B cell (primary cell): ENCODE data around the gene CPEB2. TPM values are rescaled to one million over a fixed set of nuclear protein-coding genes. Genes with fewer than 3 reads are reported as not detected.
A peak's percentile ranks its signal among the peaks of the same experiment; 100 is the strongest.

Experiments
- ATAC-seq: fragments of 200-7000 bp; cut with Tn5 transposase; one replicate; pipeline ENCODE4 v1.10.0; 2021; ENCODE audit warnings: low read depth, mild to moderate bottlenecking, moderate number of reproducible peaks, moderate library complexity
- CTCF ChIA-PET: fragments of 350-600 bp; sonication (Branson Sonifier 250); formaldehyde crosslinking; loops from one replicate; lab custom pipeline; 2021; ENCODE audit warnings: antibody characterized with exemption, inconsistent platforms; lab: Charles Lee
- POLR2A ChIA-PET: fragments of 350-600 bp; sonication (Branson Sonifier 250); formaldehyde crosslinking; loops from one replicate; lab custom pipeline; 2021; ENCODE audit warnings: antibody characterized with exemption; lab: Charles Lee
- DNase-seq: peaks from one replicate; pipeline ENCODE4 v3.0.0; 2013
- H2AFZ ChIP-seq: 2 replicates; pipeline ENCODE4 v1.6.1; 2012; ENCODE audit warnings: mild to moderate bottlenecking, low read depth, low read length; ENCODE audit not compliant: insufficient read depth, poor library complexity, severe bottlenecking
- H3K27ac ChIP-seq, 2 donors: 1 replicate in 1 of 2; 2 replicates in 1 of 2; pipeline ENCODE4 v1.5.1; 2012 to 2013; ENCODE audit warnings: low read length in 2 of 2, mild to moderate bottlenecking in 2 of 2, moderate library complexity in 1 of 2
- H3K27me3 ChIP-seq, 4 experiments: fragments of 200-600 bp in 1 of 4; sonication (generic) in 1 of 4; replicated peaks in 1 of 4; 1 replicate in 2 of 4; 2 replicates in 2 of 4; pipeline versions ENCODE4 v1.6.1 to v1.7.0; 2013 to 2016; ENCODE audit warnings: low read length in 3 of 4, mild to moderate bottlenecking in 2 of 4, mixed read lengths in 1 of 4, moderate library complexity in 1 of 4; ENCODE audit not compliant: insufficient read depth in 4 of 4, control insufficient read depth in 3 of 4; ENCODE audit errors: control extremely low read depth in 1 of 4
- H3K36me3 ChIP-seq, 2 experiments: replicated peaks in 1 of 2; 1 replicate in 1 of 2; 2 replicates in 1 of 2; pipeline versions ENCODE4 v1.6.1 to v1.7.1; 2013; ENCODE audit warnings: low read length in 1 of 2; ENCODE audit not compliant: insufficient read depth in 2 of 2, control insufficient read depth in 1 of 2; ENCODE audit errors: control extremely low read depth in 1 of 2, extremely low read depth in 1 of 2
- H3K4me1 ChIP-seq, 2 donors: fragments of 200-600 bp in 1 of 2; sonication (generic) in 1 of 2; 1 replicate in 1 of 2; 2 replicates in 1 of 2; pipeline versions ENCODE4 v1.5.1 to v1.6.1; 2013 to 2017; ENCODE audit warnings: low read length in 2 of 2; ENCODE audit not compliant: control insufficient read depth in 2 of 2, insufficient read depth in 2 of 2
- H3K4me2 ChIP-seq: replicated peaks from 2 replicates; pipeline ENCODE3; 2012; ENCODE audit warnings: mild to moderate bottlenecking, low read depth, low read length; ENCODE audit not compliant: poor library complexity, severe bottlenecking
- H3K4me3 ChIP-seq, 5 experiments: fragments of 200-600 bp in 1 of 5; sonication (generic) in 1 of 5; 1 replicate in 3 of 5; 2 replicates in 2 of 5; pipeline versions ENCODE4 v1.5.1 to v1.7.0; 2011 to 2016; ENCODE audit warnings: low read length in 4 of 5, mild to moderate bottlenecking in 4 of 5, low read depth in 2 of 5, control low read depth in 1 of 5, moderate library complexity in 1 of 5; ENCODE audit not compliant: insufficient read depth in 1 of 5; ENCODE audit errors: control extremely low read depth in 1 of 5, extremely low read depth in 1 of 5
- H3K79me2 ChIP-seq: fragments of 200-600 bp; sonication (generic); one replicate; pipeline ENCODE4 v1.6.0; 2016; ENCODE audit warnings: low read length; ENCODE audit not compliant: control insufficient read depth, insufficient read depth
- H3K9ac ChIP-seq: fragments of 200-600 bp; sonication (generic); 2 replicates; pipeline ENCODE4 v1.6.1; 2017; ENCODE audit warnings: mild to moderate bottlenecking, low read length, moderate library complexity
- H3K9me3 ChIP-seq, 3 donors: one replicate each; pipeline versions ENCODE4 v1.6.1 to v1.7.1; 2013; ENCODE audit warnings: low read length in 2 of 3; ENCODE audit not compliant: control insufficient read depth in 2 of 3, insufficient read depth in 1 of 3; ENCODE audit errors: control extremely low read depth in 1 of 3
- H4K20me1 ChIP-seq: 2 replicates; pipeline ENCODE4 v1.6.0; 2012; ENCODE audit warnings: mild to moderate bottlenecking, low read length; ENCODE audit not compliant: insufficient read depth, control insufficient read depth, poor library complexity, severe bottlenecking
- H3K27ac Mint-ChIP-seq: one replicate; pipeline ENCODE4 v1.8.0; 2021; ENCODE audit warnings: mixed read lengths
- H3K27me3 Mint-ChIP-seq: one replicate; pipeline ENCODE4 v1.8.0; 2021; ENCODE audit warnings: mixed read lengths
- H3K4me1 Mint-ChIP-seq: one replicate; pipeline ENCODE4 v1.8.0; 2021; ENCODE audit warnings: mixed read lengths
- H3K4me3 Mint-ChIP-seq: one replicate; pipeline ENCODE4 v1.8.0; 2021; ENCODE audit warnings: mixed read lengths
- H3K9me3 Mint-ChIP-seq: one replicate; pipeline ENCODE4 v1.8.0; 2022; ENCODE audit warnings: mixed read lengths; ENCODE audit not compliant: insufficient read depth
- CTCF ChIP-seq: fragments of 200-600 bp; IDR thresholded peaks from one replicate; pipeline ENCODE4 v1.8.0; 2022; ENCODE audit warnings: antibody characterized with exemption, mild to moderate bottlenecking
- EZH2 ChIP-seq: IDR thresholded peaks from 2 replicates; pipeline ENCODE4 v1.6.1; 2012; ENCODE audit warnings: borderline replicate concordance, low read depth, mild to moderate bottlenecking, moderate library complexity, low read length; ENCODE audit not compliant: insufficient read depth, poor library complexity, severe bottlenecking
- WGBS: methylation state at CpG from one replicate; pipeline ENCODE4 v1.1.5; 2013; ENCODE audit warnings: missing lambda C conversion rate; ENCODE audit not compliant: insufficient coverage; 5-methylcytosine and 5-hydroxymethylcytosine counted together
- intact Hi-C: fragments of 100-400 bp; cut with micrococcal nuclease; formaldehyde crosslinking; loops from one replicate; pipeline ENCODE4 v1.10.0; 2022
- polyA plus RNA-seq: library from polyadenylated mRNA; depleted of rRNA; stranded (reverse); fragments of >200 nt; gene quantifications from 2 replicates; pipeline ENCODE4 v1.2.3, GENCODE V29; 2012
- total RNA-seq, 2 donors: library from RNA; stranded (reverse); fragments of 120-200 nt in 1 of 2; gene quantifications; 1 replicate in 1 of 2; 2 replicates in 1 of 2; pipeline versions ENCODE4 v1.2.3 to v1.2.4, GENCODE V29; 2013 to 2022

The CPEB2 gene
- total and polyA plus RNA-seq, 2 donors (not counting 1 experiment from before 2014, with no cell fraction given) = 3.2 to 18.0 TPM

GRCh38 chr4:15020502-15021286, 18.4 kb downstream of the CPEB2 start:
- Histone ChIP-seq H4K20me1 (no peaks in the 10 kb centered on the region), H3K4me3 (no peak overlapping the region), H3K27me3 (no peaks in the 10 kb centered on the region), H3K9me3 (no peaks in the 10 kb centered on the region), H3K36me3 (peaks cover under 1 to 13% of the 10 kb centered on the region in 2 experiments), H3K79me2 (peaks cover 29% of the 10 kb centered on the region), H3K27ac (no peak overlapping the region), H3K4me2 (no peak overlapping the region), H3K9ac (no peak overlapping the region), H2AFZ (no peak overlapping the region), H3K4me1 (peaks cover 4 to 5% of the 10 kb centered on the region in 2 donors)
- H3K4me1 Mint-ChIP-seq = peaks cover 15% of the 10 kb centered on the region
- POLR2A ChIA-PET = no interaction called here
- ATAC-seq (peak; percentile 64), DNase-seq (peak; percentile 22)
- H3K9me3 Mint-ChIP-seq = no peaks in the 10 kb centered on the region
- intact Hi-C loops = loop anchor here (2.0 kb wide), 1 partner anchor 14 kb away; no protein-coding TSS in a partner anchor
- H3K27me3 Mint-ChIP-seq = no peaks in the 10 kb centered on the region
- 79% methylated on average over 3 of the region's 7 CpGs for WGBS
- H3K4me3 Mint-ChIP-seq = no peak overlapping the region
- CTCF ChIA-PET = interaction anchor here (0.6 kb wide), 1 partner anchor 12 kb away, joined by 4 read pairs; no protein-coding TSS in a partner anchor
- TF ChIP-seq CTCF (no peak), EZH2 (no peak)
- H3K27ac Mint-ChIP-seq = no peak overlapping the region

DNA sequence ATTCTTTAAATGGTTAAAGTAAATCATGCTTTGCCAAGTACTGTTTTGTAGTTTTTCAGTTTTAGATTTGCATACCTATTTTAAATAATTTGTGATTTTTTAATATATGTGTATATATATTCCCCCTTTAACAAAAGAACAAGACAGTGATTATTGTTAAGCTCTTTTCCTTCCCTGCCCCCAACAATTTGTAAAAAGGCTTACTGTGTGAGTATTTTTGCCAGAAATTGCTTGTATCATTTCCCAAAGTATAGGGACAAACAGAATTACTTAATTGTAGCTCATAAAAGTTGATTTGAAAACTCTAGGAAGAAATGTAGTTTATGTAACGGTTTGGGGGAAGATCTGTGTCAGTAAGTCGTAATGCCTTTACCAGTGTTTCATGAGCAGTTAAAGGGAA, 19.0 kb downstream of the CPEB2 start:
- Mint-ChIP-seq H3K4me1 (peaks cover 15% of the 10 kb centered on the region), H3K27ac (no peak overlapping the region), H3K27me3 (no peaks in the 10 kb centered on the region), H3K4me3 (no peak overlapping the region), H3K9me3 (no peaks in the 10 kb centered on the region)
- no peaks in the 10 kb centered on the region for H3K27me3 ChIP-seq
- no peak overlapping the region for H3K9ac ChIP-seq
- no peak for DNase-seq
- no peak for ATAC-seq
- H3K36me3 ChIP-seq = peaks cover 3 to 7% of the 10 kb centered on the region in 2 experiments
- H2AFZ ChIP-seq = no peak overlapping the region
- no peaks in the 10 kb centered on the region for H4K20me1 ChIP-seq
- intact Hi-C loops = loop anchor here (2.0 kb wide), 1 partner anchor 15 kb away; no protein-coding TSS in a partner anchor
- no peak overlapping the region for H3K4me2 ChIP-seq
- H3K27ac ChIP-seq = no peak overlapping the region
- H3K4me1 ChIP-seq = peaks cover 4 to 5% of the 10 kb centered on the region in 2 donors
- TF ChIP-seq EZH2 (no peak), CTCF (no peak)
- H3K9me3 ChIP-seq = no peaks in the 10 kb centered on the region
- ChIA-PET CTCF (interaction anchor here (1.4 kb wide), 2 partner anchors 14 to 436 kb away, joined by 3 to 5 read pairs; no protein-coding TSS in a partner anchor), POLR2A (no interaction called here)
- WGBS = no CpG with 5 or more reads among the region's 2 CpGs
- no peak overlapping the region for H3K4me3 ChIP-seq
- peaks cover 30% of the 10 kb centered on the region for H3K79me2 ChIP-seq
